Heart left ventricle (tissue), 13 donors: ENCODE results near the gene YIPF4.

Experiments used
- CTCF ChIP-seq, 12 donors: fragments of 200-600 bp; sonication (generic) in 4 of 12; IDR thresholded peaks; one replicate each; pipeline versions ENCODE4 v1.5.0 to v1.8.0; 2018 to 2022; ENCODE audit warnings: antibody characterized with exemption in 12 of 12, mild to moderate bottlenecking in 5 of 12
- POLR2A ChIP-seq, 2 donors: fragments of 450-650 bp; IDR thresholded peaks; one replicate each; pipeline ENCODE4 v1.6.1; 2017; ENCODE audit warnings: antibody characterized with exemption in 2 of 2, mild to moderate bottlenecking in 2 of 2, moderate library complexity in 2 of 2
- donor health status: ischemic (EF 13 %, LVEDD 7.1; RV severe dilation, severe dysfunction).
- donor health status: DM: no; HTN: yes; CAD: no.
- donor health status: DM: no; HTN: no; CAD: no.
- donor health status: ischemic (EF 25% LVEDD 6.9; RV normal size, moderate dysfunction).
- donor health status: ischemic (EF 25% LVEDD 5.7; RV mildly dilated, moderate dysfunction).
- donor health status: ischemic (EF 35%, LVEDD 5.7; RV mildly dilated, moderate dysfunction).
- donor health status: nonischemic (EF 11% LVEDD 7.7; RV severe dilation, severe dysfunction).
- donor health status: DM: yes; HTN: yes; CAD: no.
- donor health status: PGD.
- donor health status: ischemic (EF 29% LVEDD 5.4; RV normal size, mild dysfunction).
- donor health status: nonischemic (EF 23%, LVEDD 6.1; RV moderate dilation, normal function).

- TF ChIP-seq CTCF (IDR thresholded peaks at IDR 0.05) (no peak), POLR2A (IDR thresholded peaks at IDR 0.05) (no peak)
These were observed 762 bp downstream of the YIPF4 start for GRCh38 chr2:32278478-32278853.
